Activated T-cell treated with anti-CD3 and anti-CD28 coated beads for 1 hour (primary cell): Measurements from ENCODE around the gene ZBTB14.

Source experiments
- DNase-seq: peaks from one replicate; pipeline ENCODE4 v3.0.0-alpha.2; 2020; ENCODE audit warnings: low read depth

ZBTB14 gene

GRCh38 chr18:5295231-5295920 is at the start of gene ZBTB14:
ZBTB14 (minus strand) TSS chr18:5295726; CDS start chr18:5293246, 2,480 bp downstream.
- DNase-seq, result peak; percentile 49

- no peak for DNase-seq
Measured at GRCh38 chr18:5339202-5339834, 43.8 kb upstream of the ZBTB14 start.

- no peak for DNase-seq
Measured at GRCh38 chr18:5334456-5335075, 39.0 kb upstream of the ZBTB14 start.

GRCh38 chr18:5318061-5318700 is 22.7 kb upstream of the ZBTB14 start:
- DNase-seq, result no peak

GRCh38 chr18:5317186-5317585 is 21.7 kb upstream of the ZBTB14 start:
- DNase-seq, result no peak

- DNase-seq, result no peak
Measured at GRCh38 chr18:5315838-5316237, 20.3 kb upstream of the ZBTB14 start.

- no peak for DNase-seq
Measured at GRCh38 chr18:5311301-5311989, 15.9 kb upstream of the ZBTB14 start.

- DNase-seq, result no peak
Measured at GRCh38 chr18:5309888-5310470, 14.5 kb upstream of the ZBTB14 start.

- DNase-seq, result no peak
Measured at GRCh38 chr18:5305835-5306234, 10.3 kb upstream of the ZBTB14 start.

GRCh38 chr18:5304232-5304631 is 8.7 kb upstream of the ZBTB14 start:
- DNase-seq, result no peak

- DNase-seq, result no peak
Measured at GRCh38 chr18:5303636-5304035, 8.1 kb upstream of the ZBTB14 start.

- no peak for DNase-seq
Measured at GRCh38 chr18:5302606-5303005, 7.1 kb upstream of the ZBTB14 start.

- DNase-seq, result no peak
Measured at GRCh38 chr18:5300476-5301010, 5.0 kb upstream of the ZBTB14 start.

GRCh38 chr18:5298156-5298852 is 2.8 kb upstream of the ZBTB14 start:
- no peak for DNase-seq

GRCh38 chr18:5297597-5297996 is 2.1 kb upstream of the ZBTB14 start:
- DNase-seq, result no peak

- peak; percentile 30 for DNase-seq
Measured at GRCh38 chr18:5296706-5297320, 1.3 kb upstream of the ZBTB14 start.

GRCh38 chr18:5295981-5296705 is 617 bp upstream of the ZBTB14 start:
- peak; percentile 95 for DNase-seq

GRCh38 chr18:5294457-5295230 is 882 bp downstream of the ZBTB14 start:
- DNase-seq, result peak; percentile 48

GRCh38 chr18:5294113-5294456 is 1.4 kb downstream of the ZBTB14 start:
- DNase-seq, result no peak
